Measurements from ENCODE around the gene JPH4.
A peak's percentile ranks its signal among the peaks of the same experiment; 100 is the strongest.

The JPH4 gene

DNA sequence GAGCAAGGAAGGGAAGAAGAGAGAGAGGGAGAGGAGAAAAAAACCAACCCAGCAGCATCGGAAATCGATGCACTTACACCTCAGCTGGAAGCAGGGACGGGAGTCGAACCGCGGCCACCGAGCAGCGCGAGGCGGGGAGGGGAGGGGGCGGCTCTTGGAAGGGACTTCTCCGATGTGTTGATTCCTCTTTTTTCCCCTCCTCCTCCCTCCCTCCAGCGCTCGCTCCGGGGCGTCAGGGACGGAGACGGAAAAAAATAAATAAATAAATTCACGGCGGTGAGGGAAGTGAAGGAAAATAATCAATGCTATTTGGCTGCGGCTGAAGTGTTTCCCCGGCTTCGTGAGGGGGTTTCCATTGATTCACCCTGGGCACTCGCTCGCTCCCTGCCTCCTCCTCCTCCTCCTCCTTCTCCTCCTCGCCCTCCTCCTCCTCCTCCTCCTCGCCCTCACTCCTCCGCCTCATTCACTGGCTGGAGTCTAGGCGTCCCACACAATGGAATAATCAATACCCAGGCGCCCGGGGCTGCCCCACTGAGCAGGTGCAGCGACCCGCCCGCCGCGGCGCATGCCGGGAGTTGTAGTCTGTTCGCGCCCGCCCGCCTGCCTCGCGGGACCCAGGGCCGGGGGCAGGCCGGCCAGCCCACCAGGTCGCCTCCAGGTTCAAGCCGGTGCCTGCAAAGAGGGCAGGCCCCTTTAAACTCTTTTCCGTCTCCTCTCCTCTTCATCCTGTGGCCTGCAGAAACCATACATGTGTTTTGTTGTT, 27.1 kb downstream of the JPH4 start, which contains the start of gene ZFHX2:
Gene ZFHX2, minus strand, starts transcription at position 500 of the 763 bp plus-strand sequence. CDS start 16,440 bp downstream, outside the sequence.
- TF ChIP-seq ZFP30 (CRISPR knock-in tag; IDR thresholded peaks at IDR 0.05) (no peak), TCF4 (CRISPR knock-in tag; IDR thresholded peaks at IDR 0.05; ENCODE audit: borderline replicate concordance) (no peak), GLIS3 (CRISPR knock-in tag; IDR thresholded peaks at IDR 0.05) (no peak), SNAI2 (CRISPR knock-in tag; IDR thresholded peaks at IDR 0.05) (peak; percentile 97)
- TF ChIP-seq, protein P1, sequence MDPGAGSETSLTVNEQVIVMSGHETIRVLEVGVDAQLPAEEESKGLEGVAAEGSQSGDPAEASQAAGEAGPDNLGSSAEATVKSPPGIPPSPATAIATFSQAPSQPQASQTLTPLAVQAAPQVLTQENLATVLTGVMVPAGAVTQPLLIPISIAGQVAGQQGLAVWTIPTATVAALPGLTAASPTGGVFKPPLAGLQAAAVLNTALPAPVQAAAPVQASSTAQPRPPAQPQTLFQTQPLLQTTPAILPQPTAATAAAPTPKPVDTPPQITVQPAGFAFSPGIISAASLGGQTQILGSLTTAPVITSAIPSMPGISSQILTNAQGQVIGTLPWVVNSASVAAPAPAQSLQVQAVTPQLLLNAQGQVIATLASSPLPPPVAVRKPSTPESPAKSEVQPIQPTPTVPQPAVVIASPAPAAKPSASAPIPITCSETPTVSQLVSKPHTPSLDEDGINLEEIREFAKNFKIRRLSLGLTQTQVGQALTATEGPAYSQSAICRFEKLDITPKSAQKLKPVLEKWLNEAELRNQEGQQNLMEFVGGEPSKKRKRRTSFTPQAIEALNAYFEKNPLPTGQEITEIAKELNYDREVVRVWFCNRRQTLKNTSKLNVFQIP (CRISPR knock-in tag; IDR thresholded peaks at IDR 0.05; ENCODE audit: borderline replicate concordance, low read depth): no peak
- TF ChIP-seq, protein P2, sequence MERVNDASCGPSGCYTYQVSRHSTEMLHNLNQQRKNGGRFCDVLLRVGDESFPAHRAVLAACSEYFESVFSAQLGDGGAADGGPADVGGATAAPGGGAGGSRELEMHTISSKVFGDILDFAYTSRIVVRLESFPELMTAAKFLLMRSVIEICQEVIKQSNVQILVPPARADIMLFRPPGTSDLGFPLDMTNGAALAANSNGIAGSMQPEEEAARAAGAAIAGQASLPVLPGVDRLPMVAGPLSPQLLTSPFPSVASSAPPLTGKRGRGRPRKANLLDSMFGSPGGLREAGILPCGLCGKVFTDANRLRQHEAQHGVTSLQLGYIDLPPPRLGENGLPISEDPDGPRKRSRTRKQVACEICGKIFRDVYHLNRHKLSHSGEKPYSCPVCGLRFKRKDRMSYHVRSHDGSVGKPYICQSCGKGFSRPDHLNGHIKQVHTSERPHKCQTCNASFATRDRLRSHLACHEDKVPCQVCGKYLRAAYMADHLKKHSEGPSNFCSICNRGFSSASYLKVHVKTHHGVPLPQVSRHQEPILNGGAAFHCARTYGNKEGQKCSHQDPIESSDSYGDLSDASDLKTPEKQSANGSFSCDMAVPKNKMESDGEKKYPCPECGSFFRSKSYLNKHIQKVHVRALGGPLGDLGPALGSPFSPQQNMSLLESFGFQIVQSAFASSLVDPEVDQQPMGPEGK (CRISPR knock-in tag; IDR thresholded peaks at IDR 0.05; ENCODE audit: borderline replicate concordance): no peak
- peak; percentile 74 for ATAC-seq

DNA sequence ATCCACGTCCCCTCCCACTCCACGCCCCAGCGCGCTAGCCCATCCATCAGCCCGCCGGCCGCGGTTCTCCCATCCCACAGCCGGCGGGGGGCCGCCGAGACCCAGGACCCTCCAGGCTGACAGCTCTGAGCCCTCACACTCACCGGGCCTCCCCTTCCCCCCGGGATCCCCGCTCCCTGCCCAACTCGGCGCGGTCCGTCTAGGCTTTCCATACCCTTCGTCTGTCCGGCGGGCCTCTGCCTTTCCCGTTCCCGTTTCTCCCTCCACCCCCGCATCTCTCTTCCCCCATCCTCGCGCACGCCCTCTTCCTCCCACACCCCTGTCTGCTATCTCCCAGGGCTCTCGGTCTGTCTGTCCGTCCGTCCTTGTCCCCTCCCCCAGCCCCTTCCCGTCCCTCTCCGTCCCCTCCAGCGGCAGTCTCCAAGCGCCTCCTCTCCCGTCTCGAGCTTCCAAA, 27.8 kb downstream of the JPH4 start:
- TF ChIP-seq RARB (CRISPR knock-in tag; IDR thresholded peaks at IDR 0.05) (no peak), ISL1 (CRISPR knock-in tag; IDR thresholded peaks at IDR 0.05) (no peak), OSR1 (CRISPR knock-in tag; IDR thresholded peaks at IDR 0.05) (no peak), GLIS3 (CRISPR knock-in tag; IDR thresholded peaks at IDR 0.05) (no peak), ESRRG (CRISPR knock-in tag; IDR thresholded peaks at IDR 0.05) (no peak), SNAI2 (CRISPR knock-in tag; IDR thresholded peaks at IDR 0.05) (no peak), PPARA (CRISPR knock-in tag; IDR thresholded peaks at IDR 0.05; ENCODE audit: borderline replicate concordance) (no peak), TCF4 (CRISPR knock-in tag; IDR thresholded peaks at IDR 0.05; ENCODE audit: borderline replicate concordance) (no peak), ZNF70 (CRISPR knock-in tag; IDR thresholded peaks at IDR 0.05) (no peak), ZC3H10 (CRISPR knock-in tag; IDR thresholded peaks at IDR 0.05) (no peak), ZFP30 (CRISPR knock-in tag; IDR thresholded peaks at IDR 0.05) (no peak), ZNF8 (CRISPR knock-in tag; IDR thresholded peaks at IDR 0.05) (no peak), ZFP3 (CRISPR knock-in tag; IDR thresholded peaks at IDR 0.05) (no peak)
- TF ChIP-seq, protein P2 (CRISPR knock-in tag; IDR thresholded peaks at IDR 0.05; ENCODE audit: borderline replicate concordance): no peak
- TF ChIP-seq, protein P1 (CRISPR knock-in tag; IDR thresholded peaks at IDR 0.05; ENCODE audit: borderline replicate concordance, low read depth): no peak
- TF ChIP-seq, protein P3, sequence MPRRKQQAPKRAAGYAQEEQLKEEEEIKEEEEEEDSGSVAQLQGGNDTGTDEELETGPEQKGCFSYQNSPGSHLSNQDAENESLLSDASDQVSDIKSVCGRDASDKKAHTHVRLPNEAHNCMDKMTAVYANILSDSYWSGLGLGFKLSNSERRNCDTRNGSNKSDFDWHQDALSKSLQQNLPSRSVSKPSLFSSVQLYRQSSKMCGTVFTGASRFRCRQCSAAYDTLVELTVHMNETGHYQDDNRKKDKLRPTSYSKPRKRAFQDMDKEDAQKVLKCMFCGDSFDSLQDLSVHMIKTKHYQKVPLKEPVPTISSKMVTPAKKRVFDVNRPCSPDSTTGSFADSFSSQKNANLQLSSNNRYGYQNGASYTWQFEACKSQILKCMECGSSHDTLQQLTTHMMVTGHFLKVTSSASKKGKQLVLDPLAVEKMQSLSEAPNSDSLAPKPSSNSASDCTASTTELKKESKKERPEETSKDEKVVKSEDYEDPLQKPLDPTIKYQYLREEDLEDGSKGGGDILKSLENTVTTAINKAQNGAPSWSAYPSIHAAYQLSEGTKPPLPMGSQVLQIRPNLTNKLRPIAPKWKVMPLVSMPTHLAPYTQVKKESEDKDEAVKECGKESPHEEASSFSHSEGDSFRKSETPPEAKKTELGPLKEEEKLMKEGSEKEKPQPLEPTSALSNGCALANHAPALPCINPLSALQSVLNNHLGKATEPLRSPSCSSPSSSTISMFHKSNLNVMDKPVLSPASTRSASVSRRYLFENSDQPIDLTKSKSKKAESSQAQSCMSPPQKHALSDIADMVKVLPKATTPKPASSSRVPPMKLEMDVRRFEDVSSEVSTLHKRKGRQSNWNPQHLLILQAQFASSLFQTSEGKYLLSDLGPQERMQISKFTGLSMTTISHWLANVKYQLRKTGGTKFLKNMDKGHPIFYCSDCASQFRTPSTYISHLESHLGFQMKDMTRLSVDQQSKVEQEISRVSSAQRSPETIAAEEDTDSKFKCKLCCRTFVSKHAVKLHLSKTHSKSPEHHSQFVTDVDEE (CRISPR knock-in tag; IDR thresholded peaks at IDR 0.05): no peak
- TF ChIP-seq, protein P4, sequence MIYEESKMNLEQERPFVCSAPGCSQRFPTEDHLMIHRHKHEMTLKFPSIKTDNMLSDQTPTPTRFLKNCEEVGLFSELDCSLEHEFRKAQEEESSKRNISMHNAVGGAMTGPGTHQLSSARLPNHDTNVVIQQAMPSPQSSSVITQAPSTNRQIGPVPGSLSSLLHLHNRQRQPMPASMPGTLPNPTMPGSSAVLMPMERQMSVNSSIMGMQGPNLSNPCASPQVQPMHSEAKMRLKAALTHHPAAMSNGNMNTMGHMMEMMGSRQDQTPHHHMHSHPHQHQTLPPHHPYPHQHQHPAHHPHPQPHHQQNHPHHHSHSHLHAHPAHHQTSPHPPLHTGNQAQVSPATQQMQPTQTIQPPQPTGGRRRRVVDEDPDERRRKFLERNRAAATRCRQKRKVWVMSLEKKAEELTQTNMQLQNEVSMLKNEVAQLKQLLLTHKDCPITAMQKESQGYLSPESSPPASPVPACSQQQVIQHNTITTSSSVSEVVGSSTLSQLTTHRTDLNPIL (CRISPR knock-in tag; IDR thresholded peaks at IDR 0.05; ENCODE audit: low read depth): no peak
- TF ChIP-seq, protein P5, sequence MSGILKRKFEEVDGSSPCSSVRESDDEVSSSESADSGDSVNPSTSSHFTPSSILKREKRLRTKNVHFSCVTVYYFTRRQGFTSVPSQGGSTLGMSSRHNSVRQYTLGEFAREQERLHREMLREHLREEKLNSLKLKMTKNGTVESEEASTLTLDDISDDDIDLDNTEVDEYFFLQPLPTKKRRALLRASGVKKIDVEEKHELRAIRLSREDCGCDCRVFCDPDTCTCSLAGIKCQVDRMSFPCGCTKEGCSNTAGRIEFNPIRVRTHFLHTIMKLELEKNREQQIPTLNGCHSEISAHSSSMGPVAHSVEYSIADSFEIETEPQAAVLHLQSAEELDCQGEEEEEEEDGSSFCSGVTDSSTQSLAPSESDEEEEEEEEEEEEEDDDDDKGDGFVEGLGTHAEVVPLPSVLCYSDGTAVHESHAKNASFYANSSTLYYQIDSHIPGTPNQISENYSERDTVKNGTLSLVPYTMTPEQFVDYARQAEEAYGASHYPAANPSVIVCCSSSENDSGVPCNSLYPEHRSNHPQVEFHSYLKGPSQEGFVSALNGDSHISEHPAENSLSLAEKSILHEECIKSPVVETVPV (CRISPR knock-in tag; IDR thresholded peaks at IDR 0.05): no peak

More for the DNA sequence above, 27.8 kb downstream of the JPH4 start:
- ATAC-seq: peak; percentile 34
